ENCODE results near the gene TBCD. TPM values are rescaled to one million over a fixed set of nuclear protein-coding genes. Genes with fewer than 3 reads are reported as not detected.

TBCD gene
- polyA plus RNA-seq, 1 donor from 2014 or later, result 67.2 TPM

DNA sequence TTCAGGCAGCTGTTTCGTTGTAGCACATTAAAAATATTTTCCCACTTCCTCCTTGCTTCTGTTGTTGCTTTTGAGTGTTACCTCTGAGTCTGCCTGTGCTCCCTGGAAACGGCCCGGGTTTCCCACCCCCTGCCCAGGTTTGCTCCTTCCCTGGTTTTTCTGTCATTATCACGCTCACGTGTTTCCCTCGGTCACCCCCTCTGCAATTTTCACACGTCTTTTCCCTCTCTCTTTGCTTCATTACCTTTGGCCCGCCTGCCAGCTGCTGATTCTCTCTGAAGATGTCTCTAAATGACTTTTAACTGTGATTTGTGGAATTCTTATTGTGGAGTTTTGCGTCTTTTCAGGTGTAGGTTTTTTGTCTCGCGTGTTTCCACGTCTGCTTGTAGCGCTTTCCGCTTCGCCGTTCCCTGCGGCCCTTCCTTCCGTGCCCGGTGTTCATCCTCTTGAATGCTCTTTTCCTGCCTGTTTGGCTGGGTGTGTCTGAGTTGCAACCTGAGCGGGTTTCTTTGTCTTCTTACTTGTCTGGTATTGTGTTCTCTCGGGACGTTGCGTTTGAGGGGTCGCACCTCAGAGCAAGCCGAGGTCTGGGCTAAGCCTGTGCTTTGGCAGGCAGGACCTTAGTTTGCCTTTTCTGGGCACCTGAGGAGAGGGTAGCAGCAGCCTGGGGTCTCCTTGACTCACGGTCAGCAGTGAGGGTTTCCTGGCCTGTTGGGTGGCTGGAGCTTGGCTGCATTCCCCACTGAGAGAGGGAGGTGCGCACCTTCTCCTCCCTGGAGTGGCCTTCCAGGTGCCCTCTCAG lies 184.3 kb downstream of the TBCD start:
- H3K9me2 ChIP-seq (ENCODE audit: insufficient read depth, low read length), result no peaks in the 10 kb centered on the region
- TF ChIP-seq EP300 (conservative IDR thresholded peaks at IDR 0.05; ENCODE audit: poor library complexity, severe bottlenecking), result no peak
- no peak for TF ChIP-seq TAF1 (IDR thresholded peaks at IDR 0.05; ENCODE audit: low read depth)
- no peak for TF ChIP-seq SMC3 (conservative IDR thresholded peaks at IDR 0.05; ENCODE audit: poor library complexity)
- TF ChIP-seq EZH2 (IDR thresholded peaks at IDR 0.05; ENCODE audit: borderline replicate concordance, insufficient read depth, low read length, poor library complexity, severe bottlenecking), result no peak
- no peak for TF ChIP-seq RAD21 (conservative IDR thresholded peaks at IDR 0.05)
- no peak for TF ChIP-seq REST (IDR thresholded peaks at IDR 0.05; ENCODE audit: borderline replicate concordance)
- TF ChIP-seq POLR2AphosphoS5 (IDR thresholded peaks at IDR 0.05), result no peak
- no peak for TF ChIP-seq CTCF (IDR thresholded peaks at IDR 0.05; ENCODE audit: poor library complexity, severe bottlenecking)
- no peak for TF ChIP-seq MXI1 (conservative IDR thresholded peaks at IDR 0.05; ENCODE audit: poor library complexity, severe bottlenecking)
- no peak overlapping the region for H3K27ac ChIP-seq (ENCODE audit: low read length)
- no peak overlapping the region for H3K9ac ChIP-seq (ENCODE audit: low read length)
- no peaks in the 10 kb centered on the region for H4K20me1 ChIP-seq (ENCODE audit: insufficient read depth)
- no peak overlapping the region for H2AFZ ChIP-seq (ENCODE audit: low read depth, low read length)
- no peaks in the 10 kb centered on the region for H3K79me2 ChIP-seq (replicated peaks; ENCODE audit: insufficient read depth, low read length)
- no peaks in the 10 kb centered on the region for H3K36me3 ChIP-seq (ENCODE audit: insufficient read depth, low read length)
- H3F3A ChIP-seq (ENCODE audit: insufficient read depth, low read length, poor library complexity, severe bottlenecking), result no peaks in the 10 kb centered on the region
- H3K4me3 ChIP-seq (ENCODE audit: low read length), result no peak overlapping the region
- H3K9me3 ChIP-seq (ENCODE audit: low read length), result no peaks in the 10 kb centered on the region
- no peaks in the 10 kb centered on the region for H3K27me3 ChIP-seq (ENCODE audit: insufficient read depth, low read depth, low read length)
- H3K4me2 ChIP-seq (ENCODE audit: low read length), result no peak overlapping the region

GRCh38 chr17:82936768-82937171 lies 184.9 kb downstream of the TBCD start:
- Histone ChIP-seq H3K79me2 (replicated peaks; ENCODE audit: insufficient read depth, low read length) (no peaks in the 10 kb centered on the region), H3K36me3 (ENCODE audit: insufficient read depth, low read length) (no peaks in the 10 kb centered on the region), H3K4me3 (ENCODE audit: low read length) (no peak overlapping the region), H3K9me3 (ENCODE audit: low read length) (no peaks in the 10 kb centered on the region), H3F3A (ENCODE audit: insufficient read depth, low read length, poor library complexity, severe bottlenecking) (no peaks in the 10 kb centered on the region), H3K9me2 (ENCODE audit: insufficient read depth, low read length) (no peaks in the 10 kb centered on the region), H3K9ac (ENCODE audit: low read length) (no peak overlapping the region), H4K20me1 (ENCODE audit: insufficient read depth) (no peaks in the 10 kb centered on the region), H3K27me3 (ENCODE audit: insufficient read depth, low read depth, low read length) (no peaks in the 10 kb centered on the region), H3K27ac (ENCODE audit: low read length) (no peak overlapping the region), H3K4me2 (ENCODE audit: low read length) (no peak overlapping the region), H2AFZ (ENCODE audit: low read depth, low read length) (no peak overlapping the region)
- no peak for TF ChIP-seq EZH2 (IDR thresholded peaks at IDR 0.05; ENCODE audit: borderline replicate concordance, insufficient read depth, low read length, poor library complexity, severe bottlenecking)

Data from neural cell (in vitro differentiated cells).